Heart left ventricle (tissue), 13 donors: ENCODE measurements around the gene FAM241B.

Experiments used
- POLR2A ChIP-seq, 2 donors: fragments of 450-650 bp; IDR thresholded peaks; one replicate each; pipeline ENCODE4 v1.6.1; 2017; ENCODE audit warnings: antibody characterized with exemption in 2 of 2, mild to moderate bottlenecking in 2 of 2, moderate library complexity in 2 of 2
- TF ChIP-seq, protein P1 (sequence below), 12 donors: fragments of 200-600 bp; sonication (generic) in 4 of 12; IDR thresholded peaks; one replicate each; pipeline versions ENCODE4 v1.5.0 to v1.8.0; 2018 to 2022; ENCODE audit warnings: antibody characterized with exemption in 12 of 12, mild to moderate bottlenecking in 5 of 12
- donor health status: ischemic (EF 13 %, LVEDD 7.1; RV severe dilation, severe dysfunction).
- donor health status: DM: no; HTN: yes; CAD: no.
- donor health status: DM: no; HTN: no; CAD: no.
- donor health status: ischemic (EF 25% LVEDD 6.9; RV normal size, moderate dysfunction).
- donor health status: ischemic (EF 25% LVEDD 5.7; RV mildly dilated, moderate dysfunction).
- donor health status: ischemic (EF 35%, LVEDD 5.7; RV mildly dilated, moderate dysfunction).
- donor health status: nonischemic (EF 11% LVEDD 7.7; RV severe dilation, severe dysfunction).
- donor health status: DM: yes; HTN: yes; CAD: no.
- donor health status: PGD.
- donor health status: ischemic (EF 29% LVEDD 5.4; RV normal size, mild dysfunction).
- donor health status: nonischemic (EF 23%, LVEDD 6.1; RV moderate dilation, normal function).

- no peak for TF ChIP-seq POLR2A (IDR thresholded peaks at IDR 0.05)
- TF ChIP-seq, protein P1, sequence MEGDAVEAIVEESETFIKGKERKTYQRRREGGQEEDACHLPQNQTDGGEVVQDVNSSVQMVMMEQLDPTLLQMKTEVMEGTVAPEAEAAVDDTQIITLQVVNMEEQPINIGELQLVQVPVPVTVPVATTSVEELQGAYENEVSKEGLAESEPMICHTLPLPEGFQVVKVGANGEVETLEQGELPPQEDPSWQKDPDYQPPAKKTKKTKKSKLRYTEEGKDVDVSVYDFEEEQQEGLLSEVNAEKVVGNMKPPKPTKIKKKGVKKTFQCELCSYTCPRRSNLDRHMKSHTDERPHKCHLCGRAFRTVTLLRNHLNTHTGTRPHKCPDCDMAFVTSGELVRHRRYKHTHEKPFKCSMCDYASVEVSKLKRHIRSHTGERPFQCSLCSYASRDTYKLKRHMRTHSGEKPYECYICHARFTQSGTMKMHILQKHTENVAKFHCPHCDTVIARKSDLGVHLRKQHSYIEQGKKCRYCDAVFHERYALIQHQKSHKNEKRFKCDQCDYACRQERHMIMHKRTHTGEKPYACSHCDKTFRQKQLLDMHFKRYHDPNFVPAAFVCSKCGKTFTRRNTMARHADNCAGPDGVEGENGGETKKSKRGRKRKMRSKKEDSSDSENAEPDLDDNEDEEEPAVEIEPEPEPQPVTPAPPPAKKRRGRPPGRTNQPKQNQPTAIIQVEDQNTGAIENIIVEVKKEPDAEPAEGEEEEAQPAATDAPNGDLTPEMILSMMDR (IDR thresholded peaks at IDR 0.05): no peak
Measured at GRCh38 chr10:69647819-69648218, 17.8 kb downstream of the FAM241B start.
